22Rv1 (cell line): ENCODE measurements around the gene TOR4A.

ENCODE experiments used
- CTCF ChIP-seq: fragments of 450-650 bp; IDR thresholded peaks from 2 replicates; pipeline ENCODE4 v1.5.1; 2017; ENCODE audit warnings: mild to moderate bottlenecking
- ZFX ChIP-seq: fragments of 450-650 bp; IDR thresholded peaks from 2 replicates; pipeline ENCODE4 v1.6.1; 2017; ENCODE audit warnings: antibody characterized with exemption, borderline replicate concordance

GRCh38 chr9:137255448-137256114 lies 21.9 kb upstream of the TOR4A start:
- no peak for TF ChIP-seq CTCF
- no peak for TF ChIP-seq ZFX
